ENCODE data around the gene CPSF3. TPM values are rescaled to one million over a fixed set of nuclear protein-coding genes. Genes with fewer than 3 reads are reported as not detected.
A peak's percentile ranks its signal among the peaks of the same experiment; 100 is the strongest.

CPSF3 gene
- total RNA-seq, 1 experiment from 2014 or later, result 68.5 TPM

- ChIA-PET POLR2A (interaction anchor here (1.2 kb wide), 2 partner anchors 9 to 295 kb away, joined by 4 to 6 read pairs; no protein-coding TSS in a partner anchor), RAD21 (ENCODE audit: low non-redundant PET in 1 of 2, low total read pairs in 2 of 2, uncharacterized antibody in 2 of 2, unreplicated experiment in 2 of 2) (no interaction called here), CTCF (interaction anchor here (1.0 kb wide), 1 partner anchor 331 kb away, joined by 3 read pairs; no protein-coding TSS in a partner anchor)
- no TSS peak for BruUV-seq (replicated peaks)
- H3K9me2 ChIP-seq (ENCODE audit: insufficient read depth), result no peaks in the 10 kb centered on the region
- H3K9me3 ChIP-seq (ENCODE audit: control insufficient read depth in 1 of 2, insufficient read depth in 1 of 2, low read depth in 1 of 2, low read length in 2 of 2), result no peaks in the 10 kb centered on the region
- peak within 1 kb of the TSS; percentile 53 to 80 for H3K4me3 ChIP-seq (replicated peaks in 1 of 2; ENCODE audit: low read depth in 1 of 2, low read length in 2 of 2)
- no peak for DNase-seq (ENCODE audit: low read depth, low spot score)
- H3K27me3 ChIP-seq (ENCODE audit: insufficient read depth, low read length), result no peaks in the 10 kb centered on the region
- peaks cover 5 to 22% of the 10 kb centered on the region in 2 experiments; a peak in 3 of 4 replicates for H3K4me1 ChIP-seq (ENCODE audit: control insufficient read depth in 1 of 2, insufficient read depth in 2 of 2, low read length in 2 of 2)
- peak within 1 kb of the TSS; percentile 98 for H3K4me2 ChIP-seq (ENCODE audit: low read length)
- peak within 1 kb of the TSS; percentile 88 for H3K27ac ChIP-seq (ENCODE audit: low read depth, low read length)
- H4K20me1 ChIP-seq (ENCODE audit: insufficient read depth), result no peaks in the 10 kb centered on the region; the same call in 1 of the 2 replicates
- peak; percentile 82 for ATAC-seq
- H2AFZ ChIP-seq (ENCODE audit: low read depth, low read length, poor library complexity, severe bottlenecking), result peak within 1 kb of the TSS; percentile 88
- peaks cover 4% of the 10 kb centered on the region; the same call in 1 of the 2 replicates for H3K79me2 ChIP-seq (ENCODE audit: insufficient read depth, low read length)
- intact Hi-C loops (cut with micrococcal nuclease), result loop anchor here (10.0 kb wide), 1 partner anchor 330 kb away; no protein-coding TSS in a partner anchor
- peaks cover 4 to 12% of the 10 kb centered on the region in 2 experiments; a peak in 2 of 4 replicates for H3K36me3 ChIP-seq (ENCODE audit: control insufficient read depth in 1 of 2, insufficient read depth in 2 of 2, low read length in 2 of 2)
- peak within 1 kb of the TSS; percentile 81 for H3K9ac ChIP-seq (ENCODE audit: low read length)
- TF ChIP-seq ZFX (IDR thresholded peaks at IDR 0.05) (peak; percentile 99), ATF3 (IDR thresholded peaks at IDR 0.05) (no peak), YY1 (IDR thresholded peaks at IDR 0.05; ENCODE audit: extremely low read depth, insufficient replicate concordance, low read depth, low read length) (no peak), JUND (IDR thresholded peaks at IDR 0.05) (no peak), EGR1 (IDR thresholded peaks at IDR 0.05; ENCODE audit: low read depth) (no peak), RAD21 (IDR thresholded peaks at IDR 0.05; ENCODE audit: low read depth) (no peak), ELF1 (IDR thresholded peaks at IDR 0.05; ENCODE audit: borderline replicate concordance, low read depth) (no peak), SRF (IDR thresholded peaks at IDR 0.05; ENCODE audit: low read depth) (no peak), POLR2A (IDR thresholded peaks at IDR 0.05; ENCODE audit: borderline replicate concordance, extremely low read depth, insufficient read depth, insufficient read length) (peak; percentile 38), ZBTB33 (IDR thresholded peaks at IDR 0.05; ENCODE audit: extremely low read depth, insufficient replicate concordance, low read length) (peak; percentile 10), EZH2phosphoT487 (IDR thresholded peaks at IDR 0.05; ENCODE audit: borderline replicate concordance) (no peak), POLR2AphosphoS5 (IDR thresholded peaks at IDR 0.05; ENCODE audit: low read depth, low read length) (peak; percentile 81), FOSL1 (IDR thresholded peaks at IDR 0.05; ENCODE audit: low read depth) (no peak), EZH2 (IDR thresholded peaks at IDR 0.05) (no peak), SP1 (IDR thresholded peaks at IDR 0.05; ENCODE audit: low read depth) (no peak), SIN3A (IDR thresholded peaks at IDR 0.05; ENCODE audit: low read depth) (no peak), TCF7L2 (IDR thresholded peaks at IDR 0.05; ENCODE audit: borderline replicate concordance, extremely low read depth, insufficient read depth, insufficient read length) (peak; percentile 28), CBX3 (IDR thresholded peaks at IDR 0.05; ENCODE audit: low read depth) (no peak)
- TF ChIP-seq, protein P1, sequence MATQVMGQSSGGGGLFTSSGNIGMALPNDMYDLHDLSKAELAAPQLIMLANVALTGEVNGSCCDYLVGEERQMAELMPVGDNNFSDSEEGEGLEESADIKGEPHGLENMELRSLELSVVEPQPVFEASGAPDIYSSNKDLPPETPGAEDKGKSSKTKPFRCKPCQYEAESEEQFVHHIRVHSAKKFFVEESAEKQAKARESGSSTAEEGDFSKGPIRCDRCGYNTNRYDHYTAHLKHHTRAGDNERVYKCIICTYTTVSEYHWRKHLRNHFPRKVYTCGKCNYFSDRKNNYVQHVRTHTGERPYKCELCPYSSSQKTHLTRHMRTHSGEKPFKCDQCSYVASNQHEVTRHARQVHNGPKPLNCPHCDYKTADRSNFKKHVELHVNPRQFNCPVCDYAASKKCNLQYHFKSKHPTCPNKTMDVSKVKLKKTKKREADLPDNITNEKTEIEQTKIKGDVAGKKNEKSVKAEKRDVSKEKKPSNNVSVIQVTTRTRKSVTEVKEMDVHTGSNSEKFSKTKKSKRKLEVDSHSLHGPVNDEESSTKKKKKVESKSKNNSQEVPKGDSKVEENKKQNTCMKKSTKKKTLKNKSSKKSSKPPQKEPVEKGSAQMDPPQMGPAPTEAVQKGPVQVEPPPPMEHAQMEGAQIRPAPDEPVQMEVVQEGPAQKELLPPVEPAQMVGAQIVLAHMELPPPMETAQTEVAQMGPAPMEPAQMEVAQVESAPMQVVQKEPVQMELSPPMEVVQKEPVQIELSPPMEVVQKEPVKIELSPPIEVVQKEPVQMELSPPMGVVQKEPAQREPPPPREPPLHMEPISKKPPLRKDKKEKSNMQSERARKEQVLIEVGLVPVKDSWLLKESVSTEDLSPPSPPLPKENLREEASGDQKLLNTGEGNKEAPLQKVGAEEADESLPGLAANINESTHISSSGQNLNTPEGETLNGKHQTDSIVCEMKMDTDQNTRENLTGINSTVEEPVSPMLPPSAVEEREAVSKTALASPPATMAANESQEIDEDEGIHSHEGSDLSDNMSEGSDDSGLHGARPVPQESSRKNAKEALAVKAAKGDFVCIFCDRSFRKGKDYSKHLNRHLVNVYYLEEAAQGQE (IDR thresholded peaks at IDR 0.05; ENCODE audit: low read depth), result no peak
- TF ChIP-seq, protein P2, sequence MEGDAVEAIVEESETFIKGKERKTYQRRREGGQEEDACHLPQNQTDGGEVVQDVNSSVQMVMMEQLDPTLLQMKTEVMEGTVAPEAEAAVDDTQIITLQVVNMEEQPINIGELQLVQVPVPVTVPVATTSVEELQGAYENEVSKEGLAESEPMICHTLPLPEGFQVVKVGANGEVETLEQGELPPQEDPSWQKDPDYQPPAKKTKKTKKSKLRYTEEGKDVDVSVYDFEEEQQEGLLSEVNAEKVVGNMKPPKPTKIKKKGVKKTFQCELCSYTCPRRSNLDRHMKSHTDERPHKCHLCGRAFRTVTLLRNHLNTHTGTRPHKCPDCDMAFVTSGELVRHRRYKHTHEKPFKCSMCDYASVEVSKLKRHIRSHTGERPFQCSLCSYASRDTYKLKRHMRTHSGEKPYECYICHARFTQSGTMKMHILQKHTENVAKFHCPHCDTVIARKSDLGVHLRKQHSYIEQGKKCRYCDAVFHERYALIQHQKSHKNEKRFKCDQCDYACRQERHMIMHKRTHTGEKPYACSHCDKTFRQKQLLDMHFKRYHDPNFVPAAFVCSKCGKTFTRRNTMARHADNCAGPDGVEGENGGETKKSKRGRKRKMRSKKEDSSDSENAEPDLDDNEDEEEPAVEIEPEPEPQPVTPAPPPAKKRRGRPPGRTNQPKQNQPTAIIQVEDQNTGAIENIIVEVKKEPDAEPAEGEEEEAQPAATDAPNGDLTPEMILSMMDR (IDR thresholded peaks at IDR 0.05 in 2 of 3, conservative IDR thresholded peaks at IDR 0.05 in 1 of 3; ENCODE audit: borderline replicate concordance in 1 of 3, insufficient read depth in 1 of 3, low read depth in 2 of 3, low read length in 2 of 3), result no peak
Measured at GRCh38 chr2:9474361-9475057, 51.1 kb downstream of the CPSF3 start, which contains the start of gene IAH1. Gene IAH1 (plus strand): TSS chr2:9474551. CDS start chr2:9474567, 16 bp downstream.

All from HCT116 (cell line).